ENCODE data around the gene ARMH3.
"Not testable (repeated sequence)": the region's sequence is repeated elsewhere in the genome, so short reads cannot be mapped to it uniquely, and the experiment has no call there.

The ARMH3 gene

DNA sequence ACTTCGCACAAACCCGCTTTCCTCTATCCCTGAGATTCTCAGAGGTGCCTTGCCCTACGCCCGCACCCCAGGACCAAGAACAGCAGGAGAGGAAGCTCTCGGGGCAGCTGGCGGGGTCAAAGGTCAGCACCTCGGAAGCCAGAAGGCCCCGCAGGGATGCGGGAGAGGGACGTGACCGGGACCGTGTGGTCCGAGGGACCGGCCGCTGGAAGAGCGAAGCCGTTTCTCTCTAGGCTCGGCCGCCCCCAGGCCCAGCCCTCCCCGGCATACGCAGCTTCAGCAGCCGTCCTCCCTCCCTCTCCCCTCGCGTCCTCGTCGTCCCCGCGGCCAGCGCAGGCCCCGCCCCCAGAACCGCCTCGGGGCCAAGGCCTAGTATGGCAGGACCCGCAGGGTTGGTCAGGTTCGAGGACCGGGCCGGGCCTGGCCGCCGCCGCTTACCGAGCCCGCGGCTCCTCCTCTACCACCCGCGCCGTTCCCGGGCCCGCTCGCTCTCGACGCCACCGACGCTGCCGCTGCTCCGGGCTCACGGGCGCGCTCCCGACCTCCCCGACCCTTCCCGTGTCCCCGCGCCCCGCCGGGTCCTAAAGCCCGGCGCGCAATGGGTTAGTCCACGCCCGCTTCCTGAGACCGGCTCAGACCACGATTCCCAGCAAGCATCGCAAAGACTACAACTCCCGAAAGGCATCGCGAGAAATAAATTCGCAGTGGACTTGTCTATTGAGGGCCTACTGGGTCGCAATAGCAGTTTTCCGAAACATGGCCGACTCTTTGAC lies at the start of gene ARMH3:
ARMH3 (minus strand) TSS at position 527 of the 773 bp plus-strand sequence. CDS start 16,059 bp downstream, outside the sequence.
- DNase-seq, result peak; percentile 95

DNA sequence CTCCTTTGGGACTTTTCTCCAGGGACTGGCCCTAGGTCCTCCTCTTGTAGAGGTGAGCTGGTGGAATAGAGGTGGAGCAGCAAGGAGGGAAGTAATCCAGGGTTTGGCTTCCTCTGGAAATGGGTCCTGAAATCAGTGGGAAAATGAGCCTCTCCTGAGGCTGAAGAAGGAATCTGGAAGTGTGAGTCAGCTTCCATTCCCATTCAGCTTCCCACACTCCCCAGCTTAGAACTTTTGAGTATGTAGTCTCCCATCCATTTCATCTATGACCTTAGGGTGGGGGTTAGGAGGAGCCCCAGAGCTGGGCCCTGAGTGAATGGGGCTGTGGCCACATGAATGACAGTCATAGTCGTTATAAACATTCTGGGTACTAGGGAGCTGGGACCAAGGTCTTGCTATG lies 46.4 kb upstream of the ARMH3 start:
- DNase-seq, result no peak

DNA sequence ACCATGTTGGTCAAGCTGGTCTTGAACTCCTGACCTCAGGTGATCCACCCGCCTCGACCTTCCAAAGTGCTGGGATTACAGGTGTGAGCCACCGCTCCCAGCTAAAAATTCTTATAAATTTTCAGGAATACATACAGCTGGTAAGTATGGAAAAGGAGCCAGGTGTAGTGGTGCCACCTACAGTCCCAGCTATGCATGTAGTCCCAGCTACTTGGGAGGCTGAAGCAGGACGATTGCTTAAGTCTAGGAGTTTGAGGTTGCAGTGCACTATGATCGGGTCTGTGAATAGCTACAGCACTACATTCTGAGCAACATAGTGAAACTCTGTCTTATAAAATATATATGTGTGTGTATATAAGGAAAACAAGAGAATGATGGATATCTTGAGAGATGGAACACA lies 45.2 kb upstream of the ARMH3 start:
- no peak for DNase-seq

- no peak for DNase-seq
Observed at GRCh38 chr10:102096449-102096848, 40.5 kb upstream of the ARMH3 start.

DNA sequence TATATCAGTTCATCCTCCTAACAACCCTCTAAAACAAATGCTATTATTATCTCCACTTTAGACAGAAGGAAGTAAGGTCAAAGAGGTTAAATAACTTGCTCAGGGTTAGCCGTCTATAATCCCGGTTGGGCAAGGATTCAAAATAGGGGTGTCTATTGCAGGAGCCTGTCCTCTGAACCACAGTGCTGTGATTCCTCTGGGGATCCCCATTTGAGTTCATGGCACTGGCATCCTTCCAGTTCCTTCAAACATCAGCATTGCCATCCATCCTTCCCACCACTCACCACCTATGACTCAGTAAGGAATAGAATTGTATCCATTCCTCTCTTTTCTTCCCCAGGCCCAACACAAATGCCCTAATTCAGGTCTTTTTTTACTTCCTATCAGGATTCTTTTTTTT lies 34.8 kb upstream of the ARMH3 start:
- no peak for DNase-seq

- no peak for DNase-seq
Observed at GRCh38 chr10:102086196-102086595, 30.2 kb upstream of the ARMH3 start.

DNA sequence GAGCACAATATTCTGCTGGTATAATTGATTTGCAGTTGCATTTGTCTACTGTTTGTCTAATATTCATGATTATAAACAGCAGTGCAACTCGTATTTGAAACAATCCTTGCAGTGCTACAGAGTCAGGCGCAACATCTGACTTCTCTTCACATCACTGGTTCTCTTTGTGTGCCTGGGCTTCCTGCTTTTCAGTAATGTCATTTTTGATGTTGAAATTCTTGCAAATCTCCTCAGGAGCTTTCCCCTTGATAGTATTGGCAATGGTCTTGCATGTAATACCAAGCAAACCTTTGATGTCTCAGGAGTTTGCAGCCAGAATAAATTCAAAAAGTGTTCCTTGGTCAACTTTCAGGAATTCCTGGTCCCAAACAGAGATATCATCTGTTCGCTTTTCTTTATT lies 29.4 kb upstream of the ARMH3 start:
- DNase-seq, result no peak

- no peak for DNase-seq
Observed at GRCh38 chr10:102083541-102083940, 27.6 kb upstream of the ARMH3 start.

DNA sequence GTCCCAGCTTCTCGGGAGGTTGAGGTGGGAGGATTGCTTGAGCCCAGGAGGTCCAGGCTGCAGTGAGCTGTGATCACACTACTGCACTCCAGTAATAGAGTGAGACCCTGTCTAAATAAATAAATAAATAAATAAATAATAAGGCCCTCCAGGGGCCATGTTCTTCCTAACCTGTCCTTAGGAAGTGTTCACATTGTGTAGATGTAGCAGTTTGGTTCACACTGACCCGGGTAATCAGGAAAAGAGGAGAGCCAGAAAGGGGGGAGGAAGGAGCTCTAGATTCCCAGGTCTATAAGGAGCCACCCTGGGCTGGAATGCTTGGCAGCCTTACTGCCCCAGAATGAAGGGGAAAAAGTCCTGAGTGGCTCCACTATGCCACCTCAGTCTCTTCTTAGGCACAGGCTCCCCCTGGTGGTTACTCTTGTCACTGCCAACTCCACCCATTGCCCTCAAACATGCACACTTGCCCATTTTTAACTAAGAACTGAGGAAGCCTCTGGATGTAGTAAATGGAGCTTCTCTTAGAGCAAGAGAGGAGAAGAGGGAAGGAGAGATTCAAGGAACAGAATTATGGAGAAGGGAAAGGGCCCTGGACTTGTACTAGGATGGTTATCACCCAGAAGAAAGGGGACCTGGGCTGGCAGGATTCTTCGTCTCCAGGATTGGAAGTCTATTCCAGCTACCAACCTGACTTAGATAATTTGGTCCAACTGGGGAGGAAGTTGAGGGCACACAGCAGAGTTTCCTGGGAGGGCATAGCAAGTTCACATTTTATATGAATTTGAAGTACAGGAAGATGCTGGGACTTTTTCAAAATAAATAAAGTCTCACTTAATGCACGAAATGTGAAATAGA lies 16.9 kb upstream of the ARMH3 start:
- peak; percentile 90 for DNase-seq

DNA sequence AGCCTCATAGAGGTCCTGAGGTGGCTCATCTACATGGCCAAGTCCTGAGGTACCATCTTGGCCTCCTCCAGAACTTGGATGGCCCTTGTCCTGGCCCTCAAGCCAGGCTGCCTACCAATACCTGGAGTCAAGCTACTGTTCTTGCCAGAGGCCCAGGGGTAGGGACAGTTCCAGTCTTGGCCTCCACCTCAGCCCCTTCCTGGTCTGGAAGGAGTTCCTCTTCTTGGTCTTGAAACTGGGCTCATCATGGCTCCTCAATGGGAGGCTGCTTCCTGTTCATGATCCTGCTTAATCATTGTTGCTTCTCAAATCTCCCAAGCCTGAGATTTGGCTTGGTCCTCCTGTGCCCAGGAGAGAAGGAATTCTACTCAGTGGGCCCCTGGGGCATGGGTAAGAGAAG lies 13.1 kb upstream of the ARMH3 start:
- DNase-seq, result no peak

GRCh38 chr10:102068216-102068615 lies 12.2 kb upstream of the ARMH3 start:
- DNase-seq, result peak; percentile 59

GRCh38 chr10:102067091-102067916 lies 11.3 kb upstream of the ARMH3 start:
- DNase-seq, result peak; percentile 56

DNA sequence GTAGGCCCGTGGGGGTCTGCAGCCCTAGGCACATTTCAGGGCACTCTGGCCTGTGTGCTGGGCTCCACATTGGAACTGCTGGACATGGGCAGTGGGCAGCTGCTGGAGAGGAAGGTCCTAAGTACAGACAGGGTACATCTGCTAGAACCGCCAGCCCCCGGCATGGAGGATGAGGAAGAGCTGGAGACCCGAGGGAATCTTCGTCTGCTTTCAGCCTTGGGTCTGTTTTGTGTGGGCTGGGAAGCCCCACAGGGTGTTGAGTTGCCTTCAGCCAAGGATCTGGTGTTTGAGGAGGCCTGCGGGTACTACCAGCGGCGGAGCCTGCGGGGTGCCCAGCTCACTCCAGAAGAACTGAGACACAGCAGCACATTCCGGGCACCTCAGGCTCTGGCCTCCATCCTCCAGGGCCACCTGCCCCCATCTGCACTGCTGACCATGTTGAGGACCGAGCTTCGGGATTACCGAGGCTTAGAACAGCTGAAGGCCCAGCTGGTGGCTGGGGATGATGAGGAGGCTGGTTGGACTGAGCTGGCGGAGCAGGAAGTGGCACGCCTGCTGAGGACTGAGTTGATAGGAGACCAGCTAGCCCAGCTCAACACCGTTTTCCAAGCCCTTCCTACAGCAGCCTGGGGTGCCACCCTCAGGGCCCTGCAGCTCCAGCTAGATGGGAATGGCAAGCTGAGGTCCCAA lies 10.6 kb upstream of the ARMH3 start:
- DNase-seq, result no peak

GRCh38 chr10:102065561-102066398 lies 9.8 kb upstream of the ARMH3 start:
- DNase-seq, result peak; percentile 68

DNA sequence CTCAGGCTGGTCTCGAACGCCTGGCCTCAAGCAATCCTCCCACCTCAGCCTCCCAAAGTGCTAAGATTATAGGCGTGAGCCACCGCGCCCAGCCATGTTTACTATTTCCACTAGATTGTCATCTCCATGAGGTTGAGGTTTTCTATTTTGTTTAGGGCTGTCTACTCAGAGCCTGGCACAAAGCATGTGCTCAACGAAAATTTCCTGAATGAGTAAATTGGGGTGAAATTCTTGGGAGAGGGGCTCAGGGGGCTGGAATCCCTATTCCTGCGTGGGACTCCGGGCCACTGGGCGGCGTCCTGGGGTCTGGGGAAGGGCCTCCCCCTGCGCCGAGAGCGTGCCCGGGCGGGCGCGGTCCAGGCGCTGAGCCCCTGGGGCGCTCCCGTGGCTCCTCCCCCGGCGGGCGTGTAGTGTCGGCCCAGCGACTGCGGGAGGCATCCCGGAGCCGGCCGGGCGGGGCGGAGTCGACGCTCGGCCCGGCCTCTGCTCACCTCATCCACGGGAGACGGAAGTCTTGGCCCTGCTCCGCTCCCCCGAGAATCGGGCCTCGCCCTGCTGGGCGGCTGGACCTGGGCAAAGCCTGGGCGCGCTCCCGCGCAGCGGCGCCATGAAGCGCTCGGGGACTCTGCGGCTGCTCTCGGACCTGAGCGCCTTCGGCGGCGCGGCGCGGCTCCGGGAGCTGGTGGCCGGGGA lies 9.0 kb upstream of the ARMH3 start, which contains the start of gene HPS6:
HPS6 (plus strand) TSS at position 482 of the 693 bp plus-strand sequence; CDS start at position 608, 126 bp downstream.
- peak; percentile 96 for DNase-seq

DNA sequence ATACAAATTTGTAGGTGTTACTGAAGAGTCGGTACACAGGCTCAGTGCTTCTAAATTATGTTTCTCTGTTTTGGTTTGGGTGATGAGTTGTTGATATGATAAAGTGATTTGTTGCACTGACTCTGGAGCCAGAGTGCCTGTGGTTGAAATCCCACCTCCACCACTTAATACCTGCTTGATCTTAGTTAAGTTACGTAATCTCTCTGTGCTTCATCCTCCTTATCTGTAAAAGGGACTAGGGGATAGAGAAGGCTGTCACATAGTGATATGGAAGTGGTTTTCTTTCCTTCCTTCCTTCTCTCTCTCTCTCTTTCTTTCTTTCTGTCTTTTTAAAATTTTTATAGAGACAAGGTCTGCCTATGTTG lies 8.5 kb upstream of the ARMH3 start:
- DNase-seq, result no peak

- no peak for DNase-seq
Observed at GRCh38 chr10:102059987-102060386, 4.0 kb upstream of the ARMH3 start.

DNA sequence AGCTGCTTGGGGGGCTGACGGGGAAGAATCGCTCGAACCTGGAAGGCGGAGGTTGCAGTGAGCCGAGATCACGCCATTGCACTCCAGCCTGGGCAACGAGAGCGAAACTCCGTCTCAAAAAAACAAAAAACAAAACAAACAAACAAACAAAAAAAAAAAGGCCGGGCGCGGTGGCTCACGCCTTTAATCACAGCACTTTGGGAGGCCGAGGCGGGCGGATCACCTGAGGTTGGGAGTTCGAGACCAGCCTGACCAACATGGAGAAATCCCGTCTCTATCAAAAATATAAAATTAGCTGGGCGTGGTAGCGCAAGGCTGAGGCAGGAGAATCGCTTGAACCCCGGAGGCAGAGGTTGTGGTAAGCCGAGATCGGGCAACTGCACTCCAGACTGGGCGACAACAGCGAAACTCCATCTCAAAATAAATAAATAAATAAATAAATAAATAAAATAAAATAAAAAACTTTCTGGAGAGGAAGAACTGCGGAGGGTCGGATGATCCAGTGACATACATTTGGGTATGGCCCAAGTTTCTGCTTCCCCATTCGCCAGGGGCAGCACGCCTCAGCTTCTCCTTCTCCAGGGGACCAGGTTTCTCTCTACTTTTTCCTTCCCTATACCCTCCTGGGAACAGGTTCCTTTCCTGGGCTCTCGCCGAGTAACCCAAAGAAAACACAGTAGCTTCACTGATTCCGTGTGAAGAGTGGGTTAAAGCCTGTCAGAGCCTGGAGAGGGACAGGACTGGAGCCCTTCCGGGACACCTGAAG lies 909 bp downstream of the ARMH3 start:
- DNase-seq, result not testable (repeated sequence)

- no peak for DNase-seq
Observed at GRCh38 chr10:102046095-102046494, 9.9 kb downstream of the ARMH3 start.

DNA sequence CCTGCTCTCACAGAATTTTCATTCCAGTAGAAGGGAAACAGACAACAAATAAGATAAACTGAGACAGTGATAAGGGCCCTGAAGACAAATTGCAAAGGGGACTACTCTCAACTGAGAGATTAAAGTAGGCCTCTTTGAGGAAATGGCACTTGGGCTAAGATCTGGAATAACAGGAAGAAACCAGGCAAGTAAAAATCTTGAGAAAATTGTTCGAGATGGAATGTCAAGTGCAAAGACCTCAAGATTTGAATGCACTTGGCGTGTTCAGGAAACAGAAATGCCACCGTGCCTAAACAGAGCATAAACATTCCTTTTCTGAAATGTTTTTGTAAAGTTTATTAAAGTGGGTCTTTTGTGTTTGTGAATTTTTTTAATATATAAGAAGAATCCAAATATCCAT lies 10.7 kb downstream of the ARMH3 start:
- no peak for DNase-seq

Data from activated effector memory CD4-positive, alpha-beta T cell treated with anti-CD3 and anti-CD28 coated beads, Interleukin-2, amount 50 U/mL, for 16 hours (primary cell).